GM21723 (cell line): ENCODE data around the gene GPR35.
"Not testable (repeated sequence)": the region's sequence is repeated elsewhere in the genome, so short reads cannot be mapped to it uniquely, and the experiment has no call there.

Experiments
- ATAC-seq: cut with Tn5 transposase; IDR thresholded peaks from one replicate; pipeline ENCODE4 v1.9.1; 2021; ENCODE audit warnings: mild to moderate bottlenecking, moderate library complexity; ENCODE audit not compliant: unreplicated experiment

GPR35 gene

GRCh38 chr2:240650254-240650965 lies 25.1 kb downstream of the GPR35 start:
- no peak for ATAC-seq

- no peak for ATAC-seq
These were observed 25.9 kb downstream of the GPR35 start for GRCh38 chr2:240651185-240651584.

GRCh38 chr2:240655931-240656886 lies 30.9 kb downstream of the GPR35 start:
- no peak for ATAC-seq

GRCh38 chr2:240659883-240660282 lies 34.6 kb downstream of the GPR35 start:
- ATAC-seq, result not testable (repeated sequence)

GRCh38 chr2:240662681-240663080 lies 37.4 kb downstream of the GPR35 start:
- ATAC-seq, result no peak

GRCh38 chr2:240663546-240664190 lies 38.4 kb downstream of the GPR35 start:
- no peak for ATAC-seq

- ATAC-seq, result no peak
These were observed 39.3 kb downstream of the GPR35 start for GRCh38 chr2:240664622-240665021.

GRCh38 chr2:240670402-240670801 lies 45.1 kb downstream of the GPR35 start:
- ATAC-seq, result no peak

- ATAC-seq, result no peak
These were observed 45.7 kb downstream of the GPR35 start for GRCh38 chr2:240670950-240671349.

GRCh38 chr2:240672076-240672700 lies 46.9 kb downstream of the GPR35 start:
- no peak for ATAC-seq

- ATAC-seq, result no peak
These were observed 47.5 kb downstream of the GPR35 start for GRCh38 chr2:240672701-240673190.

- ATAC-seq, result not testable (repeated sequence)
These were observed 49.3 kb downstream of the GPR35 start for GRCh38 chr2:240674461-240675184.

- not testable (repeated sequence) for ATAC-seq
These were observed 50.1 kb downstream of the GPR35 start for GRCh38 chr2:240675345-240675744.

GRCh38 chr2:240678043-240678442 lies 52.8 kb downstream of the GPR35 start:
- ATAC-seq, result not testable (repeated sequence)

- not testable (repeated sequence) for ATAC-seq
These were observed 53.6 kb downstream of the GPR35 start for GRCh38 chr2:240678909-240679308.

GRCh38 chr2:240680185-240680584 lies 54.9 kb downstream of the GPR35 start:
- not testable (repeated sequence) for ATAC-seq
